HEK293 (cell line): ENCODE measurements around the gene ANXA8.
"Not testable (repeated sequence)": the region's sequence is repeated elsewhere in the genome, so short reads cannot be mapped to it uniquely, and the experiment has no call there.

Experiments used
- HOXC10 ChIP-seq: sonication (generic); formaldehyde crosslinking; IDR thresholded peaks from 2 replicates; pipeline ENCODE4 v1.8.1; 2023; ENCODE audit warnings: mild to moderate bottlenecking, missing genetic modification reagents
- SETDB1 ChIP-seq: IDR thresholded peaks from one replicate; pipeline ENCODE4 v1.6.1; 2017; ENCODE audit warnings: mild to moderate bottlenecking, low read length, moderate library complexity, mixed read lengths; ENCODE audit not compliant: insufficient read length
- ZNF132 ChIP-seq: fragments of 450-650 bp; formaldehyde crosslinking; IDR thresholded peaks from 2 replicates; pipeline ENCODE4 v1.5.1; 2017; ENCODE audit warnings: missing biosample characterization, missing genetic modification characterization, borderline replicate concordance
- TF ChIP-seq, protein P1 (sequence below): fragments of 450-650 bp; formaldehyde crosslinking; IDR thresholded peaks from 2 replicates; pipeline ENCODE4 v1.5.1; 2016; ENCODE audit warnings: missing biosample characterization, missing genetic modification characterization
- TF ChIP-seq, protein P2 (sequence below): fragments of 450-650 bp; formaldehyde crosslinking; IDR thresholded peaks from 2 replicates; pipeline ENCODE4 v1.5.1; 2016; ENCODE audit warnings: missing biosample characterization, missing genetic modification characterization

DNA sequence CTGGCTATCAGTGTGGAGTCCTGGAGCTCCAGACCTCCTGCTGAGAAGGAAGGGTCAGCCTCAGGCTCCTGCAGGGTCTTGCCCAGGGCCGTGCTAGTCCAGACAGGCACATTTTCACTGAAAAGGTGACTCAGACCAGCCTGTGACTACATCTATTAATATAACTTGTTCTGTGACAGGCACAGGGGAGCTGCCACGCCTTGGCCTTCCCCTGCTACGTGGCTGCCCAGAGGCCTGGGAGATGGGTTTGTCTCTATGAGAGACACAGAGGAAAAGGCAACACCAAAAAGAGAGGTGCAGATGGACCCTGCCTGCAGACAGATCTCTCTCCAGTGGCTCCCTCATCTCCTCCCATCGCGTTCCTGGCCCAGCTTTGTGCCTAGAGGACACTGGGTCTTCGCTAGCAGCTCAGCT, 2.1 kb downstream of the ANXA8 start:
- TF ChIP-seq, protein P1, sequence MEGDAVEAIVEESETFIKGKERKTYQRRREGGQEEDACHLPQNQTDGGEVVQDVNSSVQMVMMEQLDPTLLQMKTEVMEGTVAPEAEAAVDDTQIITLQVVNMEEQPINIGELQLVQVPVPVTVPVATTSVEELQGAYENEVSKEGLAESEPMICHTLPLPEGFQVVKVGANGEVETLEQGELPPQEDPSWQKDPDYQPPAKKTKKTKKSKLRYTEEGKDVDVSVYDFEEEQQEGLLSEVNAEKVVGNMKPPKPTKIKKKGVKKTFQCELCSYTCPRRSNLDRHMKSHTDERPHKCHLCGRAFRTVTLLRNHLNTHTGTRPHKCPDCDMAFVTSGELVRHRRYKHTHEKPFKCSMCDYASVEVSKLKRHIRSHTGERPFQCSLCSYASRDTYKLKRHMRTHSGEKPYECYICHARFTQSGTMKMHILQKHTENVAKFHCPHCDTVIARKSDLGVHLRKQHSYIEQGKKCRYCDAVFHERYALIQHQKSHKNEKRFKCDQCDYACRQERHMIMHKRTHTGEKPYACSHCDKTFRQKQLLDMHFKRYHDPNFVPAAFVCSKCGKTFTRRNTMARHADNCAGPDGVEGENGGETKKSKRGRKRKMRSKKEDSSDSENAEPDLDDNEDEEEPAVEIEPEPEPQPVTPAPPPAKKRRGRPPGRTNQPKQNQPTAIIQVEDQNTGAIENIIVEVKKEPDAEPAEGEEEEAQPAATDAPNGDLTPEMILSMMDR (tag by site-specific recombination) = not testable (repeated sequence)
- TF ChIP-seq ZNF132 (tag by site-specific recombination); HOXC10 (CRISPR knock-in tag); SETDB1: not testable (repeated sequence)
- TF ChIP-seq, protein P2, sequence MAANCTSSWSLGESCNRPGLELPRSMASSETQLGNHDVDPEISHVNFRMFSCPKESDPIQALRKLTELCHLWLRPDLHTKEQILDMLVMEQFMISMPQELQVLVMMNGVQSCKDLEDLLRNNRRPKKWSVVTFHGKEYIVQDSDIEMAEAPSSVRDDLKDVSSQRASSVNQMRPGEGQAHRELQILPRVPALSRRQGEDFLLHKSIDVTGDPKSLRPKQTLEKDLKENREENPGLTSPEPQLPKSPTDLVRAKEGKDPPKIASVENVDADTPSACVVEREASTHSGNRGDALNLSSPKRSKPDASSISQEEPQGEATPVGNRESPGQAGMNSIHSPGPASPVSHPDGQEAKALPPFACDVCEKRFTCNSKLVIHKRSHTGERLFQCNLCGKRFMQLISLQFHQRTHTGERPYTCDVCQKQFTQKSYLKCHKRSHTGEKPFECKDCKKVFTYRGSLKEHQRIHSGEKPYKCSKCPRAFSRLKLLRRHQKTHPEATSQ (tag by site-specific recombination) = not testable (repeated sequence)
